Measurements from ENCODE around the gene TBC1D13.
"Not testable (repeated sequence)": the region's sequence is repeated elsewhere in the genome, so short reads cannot be mapped to it uniquely, and the experiment has no call there.

TBC1D13 gene

GRCh38 chr9:128770286-128771030 is 16.6 kb upstream of the TBC1D13 start:
- H3K4me1 ChIP-seq (ENCODE audit: control insufficient read depth, insufficient read depth, low read length), result peaks cover 14% of the 10 kb centered on the region
- H3K27me3 ChIP-seq (ENCODE audit: control insufficient read depth, insufficient read depth, low read length), result no peaks in the 10 kb centered on the region
- H3K9me3 ChIP-seq (replicated peaks; ENCODE audit: low read length), result no peaks in the 10 kb centered on the region
- H3K9ac ChIP-seq (ENCODE audit: low read depth, low read length), result peak overlapping the region; percentile 90
- H3K4me3 ChIP-seq (ENCODE audit: low read length), result peak overlapping the region; percentile 95
- no peaks in the 10 kb centered on the region for H3K36me3 ChIP-seq (ENCODE audit: insufficient read depth, low read length)
- peak overlapping the region; percentile 95 for H3K4me2 ChIP-seq (ENCODE audit: low read length)

- peaks cover 14% of the 10 kb centered on the region for H3K4me1 ChIP-seq (ENCODE audit: control insufficient read depth, insufficient read depth, low read length)
Observed at GRCh38 chr9:128771094-128771721, 15.8 kb upstream of the TBC1D13 start.

GRCh38 chr9:128771745-128772519 is 15.1 kb upstream of the TBC1D13 start, which contains the start of gene ZER1:
Gene ZER1, minus strand, starts transcription at chr9:128771927. Its CDS starts 16,362 bp downstream, at chr9:128755565.
- Histone ChIP-seq H3K9me3 (replicated peaks; ENCODE audit: low read length) (no peaks in the 10 kb centered on the region), H3K27me3 (ENCODE audit: control insufficient read depth, insufficient read depth, low read length) (no peaks in the 10 kb centered on the region)

More at GRCh38 chr9:128771094-128771721, 15.8 kb upstream of the TBC1D13 start:
- Histone ChIP-seq H3K4me2 (ENCODE audit: low read length) (peak overlapping the region; percentile 95), H3K9me3 (replicated peaks; ENCODE audit: low read length) (no peaks in the 10 kb centered on the region), H3K9ac (ENCODE audit: low read depth, low read length) (peak overlapping the region; percentile 90), H3K27me3 (ENCODE audit: control insufficient read depth, insufficient read depth, low read length) (no peaks in the 10 kb centered on the region), H3K36me3 (ENCODE audit: insufficient read depth, low read length) (no peaks in the 10 kb centered on the region), H3K4me3 (ENCODE audit: low read length) (peak overlapping the region; percentile 95)

GRCh38 chr9:128773049-128773448 is 14.0 kb upstream of the TBC1D13 start:
- Histone ChIP-seq H3K9ac (ENCODE audit: low read depth, low read length) (no peak overlapping the region), H3K36me3 (ENCODE audit: insufficient read depth, low read length) (no peaks in the 10 kb centered on the region), H3K27me3 (ENCODE audit: control insufficient read depth, insufficient read depth, low read length) (no peaks in the 10 kb centered on the region), H3K9me3 (replicated peaks; ENCODE audit: low read length) (no peaks in the 10 kb centered on the region), H3K4me2 (ENCODE audit: low read length) (no peak overlapping the region), H3K4me3 (ENCODE audit: low read length) (no peak overlapping the region), H3K4me1 (ENCODE audit: control insufficient read depth, insufficient read depth, low read length) (peaks cover 14% of the 10 kb centered on the region)

More at GRCh38 chr9:128771745-128772519, 15.1 kb upstream of the TBC1D13 start, which contains the start of gene ZER1:
- peak within 1 kb of the TSS; percentile 95 for H3K4me3 ChIP-seq (ENCODE audit: low read length)
- H3K4me2 ChIP-seq (ENCODE audit: low read length), result peak within 1 kb of the TSS; percentile 97
- H3K9ac ChIP-seq (ENCODE audit: low read depth, low read length), result peak within 1 kb of the TSS; percentile 90
- H3K4me1 ChIP-seq (ENCODE audit: control insufficient read depth, insufficient read depth, low read length), result peaks cover 14% of the 10 kb centered on the region
- H3K36me3 ChIP-seq (ENCODE audit: insufficient read depth, low read length), result no peaks in the 10 kb centered on the region

- Histone ChIP-seq H3K9ac (ENCODE audit: low read depth, low read length) (no peak overlapping the region), H3K36me3 (ENCODE audit: insufficient read depth, low read length) (no peaks in the 10 kb centered on the region), H3K27me3 (ENCODE audit: control insufficient read depth, insufficient read depth, low read length) (no peaks in the 10 kb centered on the region), H3K4me3 (ENCODE audit: low read length) (no peak overlapping the region), H3K4me2 (ENCODE audit: low read length) (no peak overlapping the region), H3K9me3 (replicated peaks; ENCODE audit: low read length) (no peaks in the 10 kb centered on the region), H3K4me1 (ENCODE audit: control insufficient read depth, insufficient read depth, low read length) (peaks cover 14% of the 10 kb centered on the region)
Observed at GRCh38 chr9:128774804-128775203, 12.2 kb upstream of the TBC1D13 start.

GRCh38 chr9:128780093-128780492 is 7.0 kb upstream of the TBC1D13 start:
- H3K9ac ChIP-seq (ENCODE audit: low read depth, low read length), result not testable (repeated sequence)

GRCh38 chr9:128781187-128782070 is 5.6 kb upstream of the TBC1D13 start:
- H3K27me3 ChIP-seq (ENCODE audit: control insufficient read depth, insufficient read depth, low read length), result no peaks in the 10 kb centered on the region
- peaks cover 9% of the 10 kb centered on the region for H3K4me1 ChIP-seq (ENCODE audit: control insufficient read depth, insufficient read depth, low read length)
- H3K4me3 ChIP-seq (ENCODE audit: low read length), result no peak overlapping the region
- no peak overlapping the region for H3K4me2 ChIP-seq (ENCODE audit: low read length)
- no peaks in the 10 kb centered on the region for H3K9me3 ChIP-seq (replicated peaks; ENCODE audit: low read length)
- no peaks in the 10 kb centered on the region for H3K36me3 ChIP-seq (ENCODE audit: insufficient read depth, low read length)
- H3K9ac ChIP-seq (ENCODE audit: low read depth, low read length), result no peak overlapping the region

More at GRCh38 chr9:128780093-128780492, 7.0 kb upstream of the TBC1D13 start:
- H3K27me3 ChIP-seq (ENCODE audit: control insufficient read depth, insufficient read depth, low read length); H3K4me3 ChIP-seq (ENCODE audit: low read length); H3K36me3 ChIP-seq (ENCODE audit: insufficient read depth, low read length); H3K4me2 ChIP-seq (ENCODE audit: low read length); H3K9me3 ChIP-seq (replicated peaks; ENCODE audit: low read length); H3K4me1 ChIP-seq (ENCODE audit: control insufficient read depth, insufficient read depth, low read length): not testable (repeated sequence)

- Histone ChIP-seq H3K27me3 (ENCODE audit: control insufficient read depth, insufficient read depth, low read length) (no peaks in the 10 kb centered on the region), H3K4me1 (ENCODE audit: control insufficient read depth, insufficient read depth, low read length) (peaks cover 13% of the 10 kb centered on the region), H3K4me2 (ENCODE audit: low read length) (no peak overlapping the region), H3K4me3 (ENCODE audit: low read length) (no peak overlapping the region), H3K36me3 (ENCODE audit: insufficient read depth, low read length) (no peaks in the 10 kb centered on the region), H3K9ac (ENCODE audit: low read depth, low read length) (no peak overlapping the region), H3K9me3 (replicated peaks; ENCODE audit: low read length) (no peaks in the 10 kb centered on the region)
Observed at GRCh38 chr9:128782669-128783068, 4.4 kb upstream of the TBC1D13 start.

GRCh38 chr9:128785427-128785826 is 1.6 kb upstream of the TBC1D13 start:
- Histone ChIP-seq H3K4me3 (ENCODE audit: low read length) (no peak overlapping the region), H3K4me1 (ENCODE audit: control insufficient read depth, insufficient read depth, low read length) (peaks cover 21% of the 10 kb centered on the region), H3K9me3 (replicated peaks; ENCODE audit: low read length) (no peaks in the 10 kb centered on the region), H3K4me2 (ENCODE audit: low read length) (no peak overlapping the region), H3K27me3 (ENCODE audit: control insufficient read depth, insufficient read depth, low read length) (no peaks in the 10 kb centered on the region), H3K36me3 (ENCODE audit: insufficient read depth, low read length) (no peaks in the 10 kb centered on the region), H3K9ac (ENCODE audit: low read depth, low read length) (no peak overlapping the region)

- H3K36me3 ChIP-seq (ENCODE audit: insufficient read depth, low read length), result peaks cover 17% of the 10 kb centered on the region
- peaks cover 21% of the 10 kb centered on the region for H3K4me1 ChIP-seq (ENCODE audit: control insufficient read depth, insufficient read depth, low read length)
- H3K27me3 ChIP-seq (ENCODE audit: control insufficient read depth, insufficient read depth, low read length), result no peaks in the 10 kb centered on the region
- H3K9ac ChIP-seq (ENCODE audit: low read depth, low read length), result peak overlapping the region; percentile 93
- H3K4me3 ChIP-seq (ENCODE audit: low read length), result peak overlapping the region; percentile 100
- H3K9me3 ChIP-seq (replicated peaks; ENCODE audit: low read length), result no peaks in the 10 kb centered on the region
- peak overlapping the region; percentile 98 for H3K4me2 ChIP-seq (ENCODE audit: low read length)
Observed at GRCh38 chr9:128787659-128788058, 606 bp downstream of the TBC1D13 start.
